Motor neuron (in vitro differentiated cells): ENCODE measurements around the gene EIF5A. TPM values are rescaled to one million over a fixed set of nuclear protein-coding genes. Genes with fewer than 3 reads are reported as not detected.
A peak's percentile ranks its signal among the peaks of the same experiment; 100 is the strongest.

Experiments used
- ATAC-seq, 8 experiments: fragments of 200-7000 bp; cut with Tn5 transposase; replicated peaks in 6 of 8; 2 replicates each; pipeline ENCODE4 v1.8.0; 2021; ENCODE audit warnings: mild to moderate bottlenecking in 8 of 8, moderate library complexity in 8 of 8
- H3K27ac ChIP-seq, 2 donors: fragments of 250-450 bp; sonication (Bioruptor Pico); 2 replicates each; pipeline ENCODE4 v1.9.0; 2021; ENCODE audit warnings: antibody characterized with exemption in 2 of 2, mild to moderate bottlenecking in 2 of 2, moderate library complexity in 1 of 2
- H3K4me1 ChIP-seq, 2 donors: fragments of 250-450 bp; sonication (Bioruptor Pico); replicated peaks in 1 of 2; 2 replicates each; pipeline ENCODE4 v1.6.1; 2021; ENCODE audit warnings: antibody characterized with exemption in 2 of 2, mild to moderate bottlenecking in 2 of 2, moderate library complexity in 1 of 2
- H3K4me3 ChIP-seq, 5 donors: fragments of 250-450 bp; sonication (Bioruptor Pico); 2 replicates each; pipeline ENCODE4 v1.9.0; 2021; ENCODE audit warnings: antibody characterized with exemption in 5 of 5, mild to moderate bottlenecking in 5 of 5, moderate library complexity in 4 of 5
- WGBS, 10 experiments: fragments of 450-650 bp; shearing (Covaris generic); methylation state at CpG; one replicate each; pipeline ENCODE4 v1.0.0; 2022; 5-methylcytosine and 5-hydroxymethylcytosine counted together
- in situ Hi-C, 9 experiments: fragments of 400-800 bp; cut with MboI; loops; one replicate each; pipeline ENCODE4 v1.15.0; 2021; ENCODE audit warnings: low sequenced_read_pairs in 9 of 9, low pct_unique_long_range_greater_than_20kb in 2 of 9; ENCODE audit not compliant: unreplicated experiment in 9 of 9
- total RNA-seq, 8 experiments: library from RNA; unstranded; fragments of 300-600 nt; gene quantifications; 2 replicates each; pipeline versions ENCODE4 v1.2.3 to v1.2.4, GENCODE V29; 2022

The EIF5A gene
- 100 to 1,000 TPM; 104 to 785 (median 231) TPM for total RNA-seq

DNA sequence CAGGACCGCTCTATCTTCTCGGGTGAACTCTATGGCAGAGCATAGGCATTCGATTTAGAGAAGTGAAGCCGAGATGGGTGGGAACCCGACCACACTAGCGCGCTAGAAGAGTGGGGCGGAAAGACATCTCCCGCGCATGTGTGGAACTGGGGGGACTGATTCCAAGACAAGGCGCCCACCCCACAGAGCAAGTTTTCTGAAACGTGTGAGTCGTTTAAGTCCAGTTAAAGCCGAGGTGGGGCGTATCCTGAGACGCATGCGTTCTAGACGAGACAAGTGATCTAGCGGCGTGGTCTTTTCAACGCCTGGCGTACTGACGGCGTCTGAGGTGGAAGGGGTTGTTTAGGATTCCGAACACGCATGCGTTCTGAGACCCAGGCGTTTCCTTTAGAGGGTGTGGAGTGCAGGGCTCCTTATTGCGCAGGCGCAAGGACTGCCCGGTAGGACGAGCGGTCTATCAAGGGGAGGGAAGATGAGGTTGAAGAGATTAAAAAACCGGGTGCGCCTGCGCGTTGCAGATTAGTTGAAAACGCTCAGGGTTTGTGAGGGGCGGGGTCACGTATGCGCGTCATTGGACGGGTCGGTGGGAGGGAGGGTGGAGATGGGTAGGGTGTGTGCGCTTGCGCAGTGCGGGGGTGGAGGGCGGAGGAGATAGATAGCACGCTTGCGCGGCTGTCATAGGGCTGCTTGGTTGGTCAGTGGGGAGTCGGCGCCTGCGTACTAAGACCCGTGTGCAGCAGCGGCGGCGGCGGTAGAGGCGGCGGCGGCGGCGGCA is at the start of gene EIF5A:
EIF5A (plus strand) TSS at position 718 of the 775 bp plus-strand sequence. CDS start 2,008 bp downstream, outside the sequence.
- in situ Hi-C loops, result no loop called here
- WGBS, 10 experiments, result 0 to 2% (median 0%) methylated on average over 2 to 21 of the region's 64 CpGs; no CpG with 5 or more reads in 2 of the 10 experiments
- Histone ChIP-seq H3K4me1 (peaks cover 9 to 12% of the 10 kb centered on the region in 2 donors), H3K27ac (peak within 1 kb of the TSS; percentile 96 to 97), H3K4me3 (peak within 1 kb of the TSS; percentile 75 to 90 (median 83))
- peak; percentile 66 to 88 (median 84) for ATAC-seq

DNA sequence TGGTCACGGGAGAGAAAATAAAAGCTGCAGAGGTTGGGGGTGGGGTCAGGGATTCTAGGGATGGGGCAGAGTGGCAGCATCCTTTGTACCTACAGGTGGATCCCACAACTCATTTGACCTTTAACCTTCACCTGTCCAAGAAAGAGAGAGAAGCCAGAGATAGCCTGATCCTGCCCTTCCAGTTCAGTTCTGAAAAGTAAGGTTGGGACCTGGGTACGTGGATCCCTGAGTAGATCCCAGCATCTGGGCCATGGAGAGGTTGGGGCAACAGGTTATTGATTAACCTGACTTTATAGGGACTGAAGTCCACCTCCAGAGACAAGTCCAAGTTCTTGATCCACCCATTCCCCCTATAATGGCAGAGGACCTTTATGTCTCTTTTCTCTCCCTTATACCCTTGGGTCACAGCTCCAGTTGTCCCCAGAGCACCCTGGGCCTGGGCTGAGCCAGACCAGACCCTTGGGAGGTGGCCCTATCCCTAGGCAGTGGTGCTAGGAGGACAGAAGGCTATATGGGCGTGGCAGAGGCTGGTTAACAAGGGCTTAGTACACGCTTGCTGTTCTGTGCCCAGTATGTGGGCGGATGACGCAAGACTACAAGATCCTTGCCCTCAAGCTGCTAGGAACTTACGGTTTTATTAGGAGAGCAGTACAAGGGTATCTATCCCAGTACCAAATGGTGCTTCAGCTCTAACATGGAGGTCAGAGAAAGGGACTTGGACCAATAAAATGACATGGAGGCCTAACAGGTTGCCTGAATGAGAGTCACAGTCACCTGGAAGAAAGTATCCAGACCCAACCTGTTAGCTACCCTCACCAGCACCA is 48.5 kb upstream of the EIF5A start:
- WGBS, 10 experiments, result 60 to 100% (median 88%) methylated on average over 1 to 5 of the region's 7 CpGs; no CpG with 5 or more reads in 2 of the 10 experiments
- in situ Hi-C loops, result no loop called here
- ATAC-seq, result no peak
- Histone ChIP-seq H3K4me3 (no peak overlapping the region), H3K4me1 (peaks cover 0 to 19% of the 10 kb centered on the region in 2 donors), H3K27ac (no peak overlapping the region)

DNA sequence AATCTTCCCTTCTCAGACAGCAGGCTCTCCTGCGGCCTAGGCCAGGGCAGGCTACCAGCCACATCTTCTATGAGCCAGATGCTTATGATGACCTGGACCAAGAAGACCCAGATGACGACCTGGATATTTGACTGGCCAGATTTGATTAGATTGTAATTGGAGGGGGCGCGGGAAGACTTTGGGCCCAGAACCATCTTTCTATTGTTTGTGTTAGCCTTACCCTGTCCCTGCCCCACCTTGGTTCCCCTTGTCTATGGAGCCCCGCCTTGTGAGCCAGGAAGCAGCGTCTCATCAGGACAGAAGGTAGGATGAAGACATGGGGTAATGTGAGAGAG is 47.9 kb upstream of the EIF5A start:
- WGBS, 10 experiments, result 83 to 100% (median 88%) methylated on average over 1 to 3 of the region's 6 CpGs; no CpG with 5 or more reads in 6 of the 10 experiments
- H3K4me3 ChIP-seq, result no peak overlapping the region
- H3K4me1 ChIP-seq, result peaks cover 0 to 19% of the 10 kb centered on the region in 2 donors
- in situ Hi-C loops, result no loop called here
- no peak for ATAC-seq
- H3K27ac ChIP-seq, result no peak overlapping the region

DNA sequence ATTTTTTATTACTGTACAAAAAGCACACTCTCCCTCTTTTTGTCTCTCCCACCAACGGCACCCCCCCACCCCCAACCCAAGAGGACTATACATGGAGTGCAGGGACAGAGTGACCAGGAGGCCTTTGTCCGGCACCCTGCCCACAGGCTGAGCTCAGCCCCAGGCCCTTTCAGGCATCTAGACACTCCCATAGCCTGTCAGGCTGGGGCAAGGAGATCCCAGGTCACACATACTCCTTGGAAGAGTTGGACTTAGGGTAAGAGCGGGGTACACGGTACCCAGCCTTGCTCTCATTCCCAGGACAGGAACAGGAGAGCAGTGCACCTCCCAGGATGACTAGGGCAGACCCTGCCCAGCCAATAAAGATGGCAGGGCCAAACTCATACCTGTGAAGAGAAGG is 47.3 kb upstream of the EIF5A start:
- H3K27ac ChIP-seq, result no peak overlapping the region
- peaks cover 0 to 19% of the 10 kb centered on the region in 2 donors for H3K4me1 ChIP-seq
- peak in 4 of 8 experiments; percentile 8 to 15 (median 12) for ATAC-seq
- in situ Hi-C loops, result no loop called here
- WGBS, 10 experiments, result 79 to 100% (median 100%) methylated on average over 1 to 2 of the region's 4 CpGs; no CpG with 5 or more reads in 6 of the 10 experiments
- no peak overlapping the region for H3K4me3 ChIP-seq

DNA sequence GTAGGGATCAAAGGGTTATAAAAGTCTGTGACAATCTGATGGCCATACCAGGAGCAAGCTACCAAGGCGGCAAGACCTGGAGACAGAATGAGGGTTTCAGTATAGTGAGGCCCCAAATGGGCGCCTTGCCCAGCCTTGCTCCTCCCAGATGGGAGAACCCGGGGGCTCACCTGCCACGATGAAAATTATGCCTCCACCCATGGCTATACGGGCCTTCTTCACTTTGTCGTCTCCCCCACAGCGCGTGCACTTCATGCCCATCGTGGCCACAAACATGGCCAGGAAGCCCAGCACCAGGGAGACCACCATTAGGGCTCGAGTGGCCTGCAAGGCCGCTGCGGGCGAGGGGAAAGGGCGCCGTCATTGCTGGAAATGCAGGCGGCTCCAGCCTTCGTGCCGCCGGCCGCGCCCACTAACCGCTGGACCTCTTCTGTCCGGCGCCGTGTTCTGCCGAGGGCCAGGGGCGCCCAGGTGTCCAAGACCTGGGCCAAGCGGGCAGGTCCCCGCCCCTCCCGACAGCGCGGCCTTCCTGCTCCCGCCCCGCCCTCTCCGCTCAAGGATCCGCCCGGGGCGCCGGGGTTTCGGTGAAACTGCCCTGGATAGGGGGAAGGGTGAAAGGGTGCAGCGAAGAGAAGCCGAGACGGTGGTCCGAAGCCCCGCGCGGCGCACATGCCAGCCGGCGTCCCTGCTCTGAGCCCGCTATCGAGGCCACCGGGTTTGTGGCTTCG is 46.6 kb upstream of the EIF5A start:
- in situ Hi-C loops, result no loop called here
- ATAC-seq, result peak; percentile 36 to 64 (median 49)
- Histone ChIP-seq H3K4me3 (peak overlapping the region in 3 of 5 donors; percentile 8 to 21 (median 10)), H3K27ac (no peak overlapping the region), H3K4me1 (peaks cover 0 to 19% of the 10 kb centered on the region in 2 donors)
- WGBS, 10 experiments, result 0 to 100% (median 37%) methylated on average over 1 to 12 of the region's 54 CpGs; no CpG with 5 or more reads in 7 of the 10 experiments

DNA sequence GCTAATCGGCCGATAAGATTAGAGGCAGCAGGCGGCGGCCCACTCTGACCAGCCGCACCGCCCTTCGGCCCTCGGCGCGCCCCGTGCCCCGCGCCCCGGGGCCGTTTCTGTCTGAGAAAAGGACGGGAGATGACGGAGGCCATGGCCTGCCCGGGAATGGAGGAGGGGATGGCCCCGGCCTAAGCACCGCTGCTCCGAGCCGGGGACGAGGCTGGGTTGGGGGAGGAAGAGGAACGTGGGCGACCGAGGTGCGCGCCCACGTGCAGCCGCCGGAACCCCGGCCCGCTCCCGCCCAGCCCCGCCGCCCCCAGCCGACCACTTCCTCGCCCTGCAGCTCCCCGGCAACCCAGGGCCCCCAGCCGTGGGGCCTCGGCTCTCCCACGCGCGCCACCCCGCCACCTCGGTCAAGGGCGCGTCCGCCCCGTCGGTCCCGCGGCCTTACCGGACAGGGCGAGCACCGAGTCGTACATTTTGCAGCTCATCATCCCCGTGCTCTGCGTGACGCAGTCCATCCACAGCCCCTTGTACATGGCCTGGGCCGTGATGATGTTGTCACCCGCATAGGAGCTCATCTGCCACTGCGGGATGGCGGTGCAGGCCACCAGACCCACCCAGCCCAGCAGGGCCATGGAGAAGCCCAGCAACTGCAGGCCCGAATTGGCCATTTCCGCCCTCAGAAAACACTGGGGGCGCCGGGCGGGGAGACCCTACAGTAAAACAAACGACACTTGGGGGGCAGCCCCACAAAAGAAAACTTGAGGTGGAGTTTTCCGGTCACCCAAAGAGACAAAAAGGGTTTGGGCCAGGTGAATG is 45.8 kb upstream of the EIF5A start:
- in situ Hi-C loops, result no loop called here
- 0 to 58% (median 36%) methylated on average over 1 to 9 of the region's 71 CpGs; no CpG with 5 or more reads in 6 of the 10 experiments for WGBS, 10 experiments
- H3K4me3 ChIP-seq, result peak overlapping the region in 3 of 5 donors; percentile 8 to 21 (median 10)
- ATAC-seq, result peak; percentile 41 to 64 (median 52)
- peaks cover 0 to 19% of the 10 kb centered on the region in 2 donors for H3K4me1 ChIP-seq
- H3K27ac ChIP-seq, result no peak overlapping the region

DNA sequence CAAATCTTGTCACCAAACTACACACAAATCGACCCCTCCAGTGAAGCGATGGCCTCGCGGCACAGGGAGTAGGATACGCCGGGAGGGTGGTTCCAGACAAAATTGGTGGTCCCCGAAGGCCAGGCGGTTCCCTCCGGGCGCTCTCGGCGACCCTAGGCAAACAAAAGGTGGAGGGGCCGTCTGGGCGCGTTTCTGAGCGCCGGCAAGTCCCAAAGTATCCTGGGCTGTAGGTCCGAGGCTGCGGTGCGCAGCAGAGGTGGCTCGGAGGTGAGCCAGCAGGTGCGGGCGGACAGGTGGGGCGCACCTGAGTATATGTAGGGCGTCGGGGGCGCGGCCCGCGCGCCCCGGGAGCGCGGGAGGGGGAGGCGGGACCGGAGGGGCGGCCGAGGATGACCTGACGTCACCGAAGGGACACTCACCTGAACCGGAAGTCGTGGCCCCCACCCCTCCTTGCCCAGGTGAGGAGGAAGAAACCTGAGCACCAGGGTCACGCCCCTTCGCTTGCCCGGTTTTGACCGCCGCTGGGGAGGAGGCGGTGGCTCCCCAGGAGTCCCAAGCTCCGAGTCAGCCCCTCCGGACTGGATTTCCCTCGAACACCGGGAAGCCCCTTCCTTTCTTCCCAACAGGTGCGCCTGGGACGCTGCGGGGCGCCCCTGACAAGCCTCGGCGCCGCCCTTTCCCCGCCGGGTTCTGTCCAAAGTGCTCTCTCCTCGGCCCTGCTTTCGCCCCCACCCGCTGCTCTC is 45.1 kb upstream of the EIF5A start, which contains the start of gene CLDN7:
CLDN7 (minus strand) TSS at position 287 of the 743 bp plus-strand sequence. CDS start 435 bp downstream, outside the sequence.
- no peak for ATAC-seq
- Histone ChIP-seq H3K4me3 (peak within 1 kb of the TSS in 3 of 5 donors; percentile 8 to 21 (median 10)), H3K27ac (no peak within 1 kb of the TSS)

DNA sequence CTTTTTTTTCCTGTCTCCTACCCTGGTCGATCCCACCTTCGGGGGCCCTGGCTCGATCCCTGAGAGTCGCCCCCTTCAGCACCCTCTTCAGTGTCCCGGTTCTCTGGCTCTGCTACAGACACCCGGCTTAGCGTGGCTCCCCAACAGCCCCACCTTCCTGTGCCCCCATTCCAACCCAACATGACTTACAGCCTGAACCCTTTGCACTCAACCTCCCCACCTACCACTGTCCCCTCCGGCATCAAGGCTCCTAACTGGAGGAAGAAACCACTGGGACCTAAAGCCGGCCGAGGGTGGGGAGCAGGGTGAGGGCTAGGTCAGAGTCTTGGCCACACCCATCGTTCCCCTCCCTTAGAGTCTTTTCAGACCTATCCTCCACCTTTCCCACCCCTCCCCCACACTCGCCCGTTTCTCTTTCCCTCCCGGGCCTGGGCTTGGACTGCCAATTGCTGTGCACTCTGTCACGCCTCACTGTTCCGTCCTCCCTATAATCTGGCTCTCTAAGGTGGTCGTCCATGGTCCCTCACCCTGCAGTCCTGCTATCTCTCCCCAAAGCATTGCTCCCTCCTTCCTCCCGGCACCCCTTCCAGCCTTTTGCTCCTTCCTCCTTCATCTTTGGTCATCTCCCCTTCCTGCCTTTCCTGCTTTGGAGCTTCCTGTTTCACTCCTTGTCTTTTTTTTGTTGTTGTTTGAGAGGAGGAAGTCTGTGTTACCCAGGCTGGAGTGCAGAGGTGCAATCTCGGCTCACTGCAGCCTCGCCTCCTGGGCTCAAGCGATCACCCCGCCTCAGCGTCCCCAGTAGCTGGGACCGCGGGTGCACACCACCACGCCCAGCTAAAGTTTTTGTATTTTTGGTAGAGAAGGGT is 44.3 kb upstream of the EIF5A start:
- Histone ChIP-seq H3K4me1 (peaks cover 0 to 19% of the 10 kb centered on the region in 2 donors), H3K27ac (no peak overlapping the region), H3K4me3 (no peak overlapping the region)
- in situ Hi-C loops, result no loop called here
- WGBS, 10 experiments, result 0 to 57% (median 12%) methylated on average over 2 to 12 of the region's 26 CpGs; no CpG with 5 or more reads in 1 of the 10 experiments
- peak in 4 of 8 experiments; percentile 10 to 27 (median 12) for ATAC-seq

More for the DNA sequence above, 45.1 kb upstream of the EIF5A start, which contains the start of gene CLDN7:
- 7 to 60% (median 27%) methylated on average over 1 to 17 of the region's 64 CpGs; no CpG with 5 or more reads in 4 of the 10 experiments for WGBS, 10 experiments
- H3K4me1 ChIP-seq, result peaks cover 0 to 19% of the 10 kb centered on the region in 2 donors
- in situ Hi-C loops, result no loop called here

DNA sequence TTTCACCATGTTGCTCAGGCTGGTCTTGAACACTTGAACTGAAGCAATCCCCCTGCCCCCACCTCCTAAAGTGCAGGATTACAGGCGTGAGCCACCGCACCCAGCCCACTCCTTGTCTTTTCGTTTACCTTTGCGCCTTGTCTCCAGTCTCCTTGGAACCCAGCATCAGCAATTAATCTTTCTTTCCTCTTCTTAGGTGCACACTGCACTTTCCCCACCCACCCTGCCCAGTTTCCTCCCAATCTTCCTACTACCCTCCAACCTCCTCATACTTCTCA is 43.7 kb upstream of the EIF5A start:
- H3K27ac ChIP-seq, result no peak overlapping the region
- ATAC-seq, result no peak
- H3K4me3 ChIP-seq, result no peak overlapping the region
- 40% methylated on average over 2 of the region's 4 CpGs; no CpG with 5 or more reads in 9 of the 10 experiments for WGBS, 10 experiments
- peaks cover 0 to 19% of the 10 kb centered on the region in 2 donors for H3K4me1 ChIP-seq
- in situ Hi-C loops, result no loop called here

DNA sequence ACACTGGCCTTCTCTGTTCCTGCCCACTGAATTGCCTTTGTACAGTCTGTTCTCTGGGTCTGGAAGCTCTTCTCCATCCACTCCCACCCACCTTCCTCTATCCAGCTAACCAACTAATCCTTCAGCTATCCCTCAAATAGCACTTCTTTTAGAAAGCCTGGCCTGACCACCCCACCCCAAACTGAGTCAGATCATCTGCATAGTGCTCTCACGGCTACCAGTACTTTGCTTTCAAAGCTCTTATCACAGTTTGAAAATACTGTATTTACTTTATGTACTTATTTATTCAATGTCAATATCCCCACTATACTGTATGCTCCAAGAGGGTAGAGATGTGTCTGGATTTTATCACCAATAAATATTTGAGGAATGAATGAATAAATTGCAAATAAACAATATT is 40.6 kb upstream of the EIF5A start:
- ATAC-seq, result peak in 3 of 8 experiments; percentile 21 to 91 (median 85)
- Histone ChIP-seq H3K4me3 (no peak overlapping the region), H3K4me1 (peaks cover 0 to 9% of the 10 kb centered on the region in 2 donors), H3K27ac (no peak overlapping the region)
- in situ Hi-C loops, result no loop called here
- WGBS, 10 experiments, result 0 to 100% (median 23%) methylated on average over 1 of the region's 1 CpG; no CpG with 5 or more reads in 2 of the 10 experiments

DNA sequence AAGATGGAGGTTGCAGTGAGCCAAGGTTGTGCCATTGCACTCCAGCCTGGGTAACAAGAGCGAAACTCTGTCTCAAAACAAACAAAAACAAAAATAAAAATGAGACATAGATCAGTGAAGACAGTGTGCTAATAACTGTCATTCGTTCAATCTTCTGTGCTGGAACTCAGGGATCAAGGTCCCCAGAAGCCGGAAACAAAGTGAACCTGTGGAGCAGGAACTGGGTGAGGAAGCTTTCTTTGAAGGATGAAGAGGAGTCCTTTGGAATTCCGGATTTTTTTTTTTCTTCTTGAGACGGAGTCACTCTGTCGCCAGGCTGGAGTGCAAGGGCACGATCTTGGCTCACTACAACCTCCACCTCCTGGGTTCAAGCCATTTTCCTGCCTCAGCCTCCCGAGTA is 28.0 kb upstream of the EIF5A start:
- in situ Hi-C loops, result loop anchor here in 1 of 9 experiments (25.0 kb wide), 1 partner anchor 242 kb away; the partner anchor contains the start of genes SLC16A11 and SLC16A13
- 15 to 91% (median 80%) methylated on average over 2 to 7 of the region's 8 CpGs for WGBS, 10 experiments
- Histone ChIP-seq H3K4me1 (peaks cover 0 to 8% of the 10 kb centered on the region in 2 donors), H3K4me3 (no peak overlapping the region), H3K27ac (no peak overlapping the region)
- ATAC-seq, result no peak
